SHP77 treated with DMSO at 0.1 percent for 48 hours (cell line): ENCODE measurements around the gene KIF24.
"Not testable (repeated sequence)": the region's sequence is repeated elsewhere in the genome, so short reads cannot be mapped to it uniquely, and the experiment has no call there.

Experiments
- DNase-seq: peaks from one replicate; lab custom pipeline; 2025; lab: John Stamatoyannopoulos, UW

The KIF24 gene

DNA sequence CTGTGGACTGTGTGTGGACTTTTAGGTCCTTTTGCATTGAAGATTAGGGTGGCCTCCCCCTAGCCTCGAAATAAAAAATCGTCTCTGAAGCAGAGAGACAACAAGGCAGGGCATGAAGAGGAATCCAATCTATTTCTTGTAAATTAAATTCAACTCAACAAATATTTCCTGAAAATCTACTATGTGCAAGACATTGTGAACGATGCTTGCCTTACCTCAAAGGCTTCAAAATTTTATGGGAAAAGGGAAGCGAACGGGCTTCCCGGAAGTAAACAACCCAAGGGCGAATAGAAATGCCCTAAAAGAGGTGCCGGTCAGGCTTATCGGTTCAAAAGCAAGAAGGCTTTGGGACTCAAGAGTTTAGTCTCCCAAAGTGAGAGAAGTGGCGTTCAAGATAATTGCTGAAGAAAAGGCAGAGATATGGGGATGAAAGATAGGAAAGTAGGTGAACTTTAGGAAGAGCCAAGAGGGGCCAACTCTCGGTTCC, 525 bp downstream of the KIF24 start:
- DNase-seq, result no peak

DNA sequence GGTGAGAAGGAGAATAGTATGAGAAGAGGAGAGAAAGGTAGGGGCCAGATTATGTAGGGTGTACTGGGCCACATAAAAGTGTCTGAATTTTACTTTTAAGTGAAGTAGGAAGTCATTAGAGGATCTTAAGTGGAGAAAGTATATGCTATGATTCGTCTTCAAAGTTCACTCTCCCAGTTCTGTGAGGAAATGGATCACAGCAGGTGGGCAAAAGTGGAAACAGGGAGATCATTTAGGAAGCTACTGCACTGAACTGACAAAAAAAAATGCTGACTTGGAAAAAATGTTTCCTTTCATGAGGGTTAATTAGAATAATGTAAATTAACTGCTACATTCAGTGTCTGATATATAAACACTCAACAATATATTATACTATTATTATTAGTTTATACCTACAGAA, 2.4 kb downstream of the KIF24 start:
- DNase-seq, result no peak

DNA sequence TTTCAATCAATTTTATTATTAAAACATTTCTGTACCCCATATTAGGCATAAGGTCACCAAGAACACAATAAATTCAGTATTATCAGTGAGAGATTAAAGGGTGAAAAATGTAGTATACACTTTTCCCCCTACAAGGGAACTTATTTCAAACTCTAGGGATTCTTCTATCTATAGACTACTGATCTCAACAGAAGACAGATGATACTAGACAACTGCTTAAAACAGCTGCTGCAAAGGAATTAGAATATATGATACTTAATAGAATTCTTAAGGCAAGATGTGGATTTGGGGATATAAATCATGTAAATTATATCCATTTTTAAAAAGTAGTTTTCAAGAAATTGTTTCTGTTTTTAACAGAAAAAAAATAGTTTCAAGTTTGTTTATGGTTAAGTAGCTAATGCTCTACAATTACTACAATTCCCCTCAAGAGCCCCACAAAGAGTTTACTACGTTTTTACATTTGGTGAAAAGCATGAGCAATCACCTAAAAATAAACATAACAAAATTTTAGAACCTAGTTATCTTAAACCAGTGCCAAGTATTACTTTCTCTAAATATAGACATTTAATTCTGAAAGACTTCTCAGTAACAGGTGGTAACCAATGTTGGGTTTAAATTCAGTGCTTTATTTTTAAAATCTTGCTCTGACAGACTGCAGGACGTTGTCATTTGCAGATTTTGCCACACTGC, 6.0 kb downstream of the KIF24 start:
- DNase-seq, result no peak

DNA sequence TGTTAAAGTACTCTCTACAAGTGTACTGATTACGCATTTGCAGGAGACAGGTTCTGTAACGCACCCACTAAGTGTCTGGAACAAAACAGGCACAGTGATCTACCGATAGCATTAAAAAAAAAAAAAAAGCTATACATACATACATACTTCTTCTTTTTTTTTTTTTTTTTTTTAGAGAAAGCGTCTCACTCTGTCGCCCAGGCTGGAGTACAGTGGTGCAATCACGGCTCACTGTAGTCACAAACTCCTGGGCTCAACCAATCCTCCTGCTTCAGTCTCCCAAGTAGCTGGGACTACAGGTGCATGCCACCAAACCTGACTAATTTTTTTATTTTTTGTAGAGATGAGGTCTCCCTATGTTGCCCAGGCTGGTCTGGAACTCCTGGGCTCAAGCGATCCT, 7.6 kb downstream of the KIF24 start:
- no peak for DNase-seq

DNA sequence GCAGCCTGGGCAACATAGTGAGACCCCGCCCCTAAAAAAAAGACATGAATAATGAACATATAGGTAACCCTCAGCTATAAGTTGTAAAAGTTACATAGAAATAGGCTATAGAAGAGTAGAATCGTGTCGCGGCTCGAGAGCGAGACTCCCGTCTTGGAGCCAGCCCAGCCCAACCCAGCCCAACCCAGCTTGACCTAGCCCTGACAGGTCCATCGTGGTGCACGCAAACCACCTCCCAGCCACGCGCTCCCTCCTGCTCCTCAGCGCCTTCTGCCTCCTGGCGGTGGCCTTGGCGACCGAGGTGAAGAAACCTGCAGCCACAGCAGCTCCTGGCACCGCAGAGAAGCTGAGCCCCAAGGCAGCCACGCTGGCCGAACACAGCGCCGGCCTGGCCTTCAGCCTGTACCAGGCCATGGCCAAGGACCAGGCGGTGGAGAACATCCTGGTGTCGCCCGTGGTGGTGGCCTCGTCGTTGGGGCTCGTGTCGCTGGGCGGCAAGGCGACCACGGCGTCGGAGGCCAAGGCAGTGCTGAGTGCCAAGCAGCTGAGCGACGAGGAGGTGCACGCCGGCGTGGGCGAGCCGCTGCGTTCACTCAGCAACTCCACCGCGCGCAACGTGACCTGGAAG, 10.8 kb downstream of the KIF24 start:
- DNase-seq, result no peak

DNA sequence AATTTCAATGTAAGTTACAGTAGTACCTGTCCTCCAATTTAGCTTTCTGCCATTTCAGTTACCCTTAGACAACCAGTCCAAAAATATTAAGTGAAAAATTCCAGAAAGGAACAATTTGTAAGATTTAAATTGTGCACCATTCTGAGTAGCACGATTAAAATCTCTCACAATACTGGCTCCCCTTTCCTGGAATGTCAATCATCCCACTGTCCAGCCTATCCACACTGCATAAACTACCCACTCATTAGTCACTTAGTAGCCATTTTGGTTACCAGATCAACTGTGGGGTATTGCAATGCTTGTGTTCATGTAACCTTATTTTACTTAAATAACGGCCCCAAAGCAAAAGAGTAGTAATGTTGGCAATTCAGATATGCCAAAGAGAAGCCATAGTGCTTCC, 11.6 kb downstream of the KIF24 start:
- DNase-seq, result no peak

DNA sequence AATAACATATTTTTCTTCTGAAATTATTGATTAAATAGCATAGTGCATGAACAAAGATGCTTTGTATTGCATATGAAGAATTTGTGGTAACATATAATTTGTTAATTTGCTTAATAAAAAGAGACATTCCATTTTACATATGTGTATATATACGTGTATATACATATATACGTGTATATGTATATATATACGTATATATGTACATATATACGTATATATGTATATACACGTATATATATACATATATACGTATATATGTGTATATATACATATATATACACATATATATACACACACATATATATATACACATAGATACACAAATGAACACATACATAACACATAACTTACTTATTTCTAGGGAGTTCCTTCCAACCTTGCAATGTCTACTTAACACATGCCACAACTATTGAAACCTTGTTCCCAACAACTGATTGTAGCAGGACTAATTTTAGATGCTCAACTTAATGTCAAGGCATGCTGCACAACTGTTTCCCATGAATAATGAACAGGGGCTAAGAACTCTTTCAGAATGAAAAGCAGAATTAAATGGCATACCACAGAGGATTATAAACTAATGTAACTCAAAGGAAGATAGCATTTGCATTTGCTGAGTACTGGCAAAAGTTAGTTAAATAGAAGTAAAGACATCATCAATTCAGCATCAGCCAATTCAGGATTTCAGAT, 17.4 kb downstream of the KIF24 start:
- DNase-seq, result no peak

DNA sequence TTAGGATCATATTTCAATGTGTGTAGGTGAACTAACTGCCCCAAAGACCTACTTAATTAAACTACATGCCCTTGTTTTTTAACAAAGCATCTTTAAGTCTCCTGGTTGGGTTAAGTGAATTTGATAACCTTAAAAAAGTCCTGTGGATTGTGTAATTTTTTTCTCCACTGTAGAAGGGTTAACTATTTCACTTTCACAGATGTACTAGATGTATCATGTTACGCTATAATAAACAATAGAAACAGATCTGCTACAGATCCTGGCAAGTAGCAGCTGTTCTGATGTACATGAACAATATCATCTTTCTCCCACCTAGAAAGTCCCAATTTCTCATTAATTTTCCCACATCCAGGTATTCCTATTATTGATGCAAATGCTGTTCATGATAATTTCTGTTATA, 18.9 kb downstream of the KIF24 start:
- DNase-seq, result no peak

DNA sequence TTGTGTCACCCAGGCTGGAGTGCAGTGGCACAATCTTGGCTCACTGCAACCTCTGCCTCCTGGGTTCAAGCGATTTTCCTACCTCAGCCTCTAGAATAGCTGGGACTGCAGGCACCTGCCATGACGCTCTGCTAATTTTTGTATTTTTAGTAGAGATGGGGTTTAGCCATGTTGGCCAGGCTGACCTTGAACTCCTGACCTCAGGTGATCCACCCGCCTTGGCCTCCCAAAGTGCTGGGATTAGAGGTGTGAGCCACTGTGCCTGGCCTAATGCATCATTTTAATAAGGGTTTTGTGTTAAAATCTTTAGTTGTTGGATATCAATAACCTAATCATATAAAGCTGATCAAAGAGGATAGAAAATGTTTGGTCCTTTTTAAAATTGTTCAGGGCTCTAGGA, 20.8 kb downstream of the KIF24 start:
- not testable (repeated sequence) for DNase-seq

DNA sequence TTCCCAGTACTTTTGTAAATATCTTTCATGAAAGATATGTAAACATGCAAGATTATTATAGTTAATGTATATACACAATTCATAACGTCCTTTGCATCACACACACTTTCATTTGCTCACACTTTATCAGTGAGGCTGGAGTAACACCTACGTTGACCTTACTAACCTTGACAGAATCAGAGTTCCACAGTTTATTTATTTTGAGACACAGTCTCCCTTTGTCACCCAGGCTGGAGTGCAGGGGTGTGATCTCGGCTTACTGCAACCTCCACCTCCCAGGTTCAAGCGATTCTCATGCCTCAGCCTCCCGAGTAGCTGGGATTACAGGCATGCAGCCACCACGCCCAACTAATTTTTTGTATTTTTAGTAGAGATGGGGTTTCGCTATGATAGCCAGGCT, 28.0 kb downstream of the KIF24 start:
- DNase-seq, result not testable (repeated sequence)

DNA sequence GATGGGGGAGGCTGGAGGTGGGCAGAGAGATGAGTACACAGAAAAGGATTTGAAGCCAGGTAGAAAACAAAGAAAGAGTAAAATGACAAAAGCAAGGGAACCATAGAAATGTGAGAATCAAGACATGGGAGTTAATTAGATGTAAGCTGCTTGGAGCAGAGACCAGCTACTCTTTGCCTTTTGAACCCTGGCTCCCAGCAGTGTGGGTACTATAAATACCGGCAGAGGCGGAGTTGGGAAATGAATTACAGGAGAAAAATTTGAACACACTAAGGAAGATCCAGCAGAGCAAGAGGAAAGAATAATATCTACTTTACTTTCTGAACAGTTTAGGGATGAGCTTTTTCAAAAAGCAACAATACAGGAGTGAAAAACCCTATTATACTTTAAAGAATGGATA, 36.5 kb downstream of the KIF24 start:
- DNase-seq, result no peak

DNA sequence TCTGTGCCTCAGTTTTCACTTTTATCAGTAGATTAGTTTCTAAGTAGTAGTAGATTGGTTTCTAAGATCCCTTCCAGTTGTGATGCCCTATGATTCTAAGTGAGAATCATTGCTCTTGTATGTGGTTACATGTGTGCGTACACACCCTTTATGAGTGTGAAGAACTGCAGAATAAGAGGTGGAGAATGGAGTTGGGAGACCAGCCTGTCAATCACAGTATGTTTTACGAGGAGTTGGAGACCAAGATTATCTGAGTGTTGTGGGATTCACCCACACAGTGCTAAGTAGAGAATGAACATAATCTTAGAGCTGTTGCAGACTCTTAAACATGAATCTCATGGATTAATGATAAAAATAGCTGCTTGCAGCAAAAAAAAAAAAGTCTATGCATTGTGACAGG, 37.6 kb downstream of the KIF24 start:
- no peak for DNase-seq

DNA sequence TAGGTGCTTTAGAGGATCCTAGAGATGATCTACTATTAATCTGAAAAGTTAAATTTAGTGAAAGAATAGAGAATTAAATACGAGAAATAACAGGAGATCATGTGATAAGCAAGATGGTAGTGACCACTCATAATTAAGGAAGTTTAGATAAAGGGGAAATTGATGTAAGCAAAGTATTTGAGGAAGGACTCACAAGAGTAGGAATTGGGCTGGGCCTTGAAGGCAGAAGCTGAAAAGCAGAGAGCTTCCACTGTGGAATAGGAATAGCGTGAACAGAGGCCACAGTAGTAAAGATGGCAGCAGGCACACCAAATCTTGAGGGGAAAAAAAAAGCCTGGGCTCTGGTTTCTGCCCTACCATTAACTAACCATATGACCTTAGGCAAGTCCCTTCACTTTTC, 38.0 kb downstream of the KIF24 start:
- DNase-seq, result no peak

DNA sequence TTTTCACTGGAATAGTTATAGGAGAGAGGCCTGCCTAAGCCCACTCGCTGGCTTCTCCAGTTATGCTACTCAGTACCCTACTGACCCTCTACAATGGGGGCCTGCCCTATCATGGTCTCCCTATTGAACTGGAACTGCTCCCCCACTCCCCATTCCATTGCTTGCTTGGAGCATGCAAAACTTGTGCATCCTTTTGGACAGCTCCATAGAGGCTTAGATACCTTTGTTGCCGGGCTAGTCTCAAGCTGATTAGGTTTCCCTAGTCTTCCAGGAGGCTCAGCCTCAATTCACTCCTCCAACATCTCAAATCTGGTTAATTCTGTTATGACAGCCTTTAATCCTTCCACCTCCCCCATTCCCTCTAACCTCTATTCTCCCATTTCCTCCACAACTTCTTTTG, 39.9 kb downstream of the KIF24 start:
- DNase-seq, result no peak

DNA sequence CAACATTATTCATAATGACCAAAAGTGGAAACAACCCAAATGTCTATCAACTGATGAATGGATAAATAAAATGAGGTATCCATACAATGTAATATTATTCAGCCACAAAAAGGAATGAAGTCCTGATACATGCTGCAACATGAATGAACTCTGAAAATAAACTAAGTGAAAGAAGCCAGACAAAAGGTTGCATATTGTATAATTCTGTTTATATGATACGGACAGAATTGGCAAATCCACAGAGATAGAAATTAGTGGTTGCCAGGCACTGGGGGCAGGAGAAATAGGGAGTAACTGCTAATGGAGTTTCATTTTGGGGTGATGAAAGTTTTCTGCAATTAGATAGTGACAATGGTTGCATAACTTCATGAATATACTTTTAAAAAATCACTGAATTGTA, 47.0 kb downstream of the KIF24 start:
- DNase-seq, result no peak

DNA sequence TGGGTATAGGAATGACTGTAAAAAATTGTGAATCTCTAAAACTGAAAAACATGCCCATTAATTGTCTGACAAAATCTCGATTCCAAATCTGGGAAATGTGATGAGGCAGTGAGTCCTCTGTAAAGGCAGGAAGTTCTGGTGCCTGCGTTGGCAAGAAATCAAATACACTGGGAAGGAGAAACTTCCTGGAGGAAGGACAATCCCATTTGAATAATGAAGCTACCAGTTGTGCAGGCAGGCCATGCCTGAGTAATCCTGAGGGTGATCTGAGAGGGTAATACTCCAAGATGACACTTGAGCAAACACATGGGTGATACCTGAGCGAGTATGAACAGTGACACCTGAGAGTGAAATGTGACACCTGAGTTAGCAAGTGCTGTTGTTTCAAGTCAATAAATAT, 49.7 kb downstream of the KIF24 start:
- DNase-seq, result no peak
